NT2/D1 (cell line): ENCODE data around the gene RAB27B.

Experiments
- DNase-seq: peaks from one replicate; pipeline ENCODE4 v3.0.0-alpha.2; 2011; ENCODE audit warnings: low read depth, low spot score
- H3K27me3 ChIP-seq: 2 replicates; pipeline ENCODE4 v1.6.0; 2011; ENCODE audit warnings: mild to moderate bottlenecking; ENCODE audit not compliant: insufficient read length, insufficient read depth
- H3K36me3 ChIP-seq: 2 replicates; pipeline ENCODE4 v1.6.1; 2011; ENCODE audit warnings: mild to moderate bottlenecking, low read length, mixed read lengths; ENCODE audit not compliant: insufficient read depth, insufficient read length
- H3K4me1 ChIP-seq: 2 replicates; pipeline ENCODE4 v1.5.1; 2011; ENCODE audit not compliant: insufficient read depth, insufficient read length
- H3K4me3 ChIP-seq: 2 replicates; pipeline ENCODE4 v1.5.1; 2011; ENCODE audit warnings: low read depth; ENCODE audit not compliant: insufficient read length
- H3K9ac ChIP-seq: 2 replicates; pipeline ENCODE4 v1.6.0; 2011; ENCODE audit warnings: low read depth; ENCODE audit not compliant: insufficient read length
- H3K9me3 ChIP-seq: 2 replicates; pipeline ENCODE4 v1.5.1; 2011; ENCODE audit warnings: mild to moderate bottlenecking, low read length; ENCODE audit not compliant: insufficient read depth
- SUZ12 ChIP-seq: IDR thresholded peaks from 2 replicates; pipeline ENCODE4 v1.6.1; 2011; ENCODE audit not compliant: insufficient read length, insufficient read depth; ENCODE audit errors: extremely low read depth
- YY1 ChIP-seq: IDR thresholded peaks from 2 replicates; pipeline ENCODE4 v1.6.1; 2011; ENCODE audit not compliant: insufficient read length, insufficient read depth
- ZNF274 ChIP-seq: IDR thresholded peaks from 2 replicates; pipeline ENCODE4 v1.6.1; 2011; ENCODE audit warnings: mild to moderate bottlenecking, low read depth, low read length

Gene RAB27B

GRCh38 chr18:54888933-54889332, 60.7 kb downstream of the RAB27B start:
- no peaks in the 10 kb centered on the region for H3K36me3 ChIP-seq
- H3K4me3 ChIP-seq, result no peak overlapping the region
- no peak for DNase-seq
- TF ChIP-seq YY1 (no peak), SUZ12 (no peak), ZNF274 (no peak)
- H3K9ac ChIP-seq, result no peak overlapping the region
- no peaks in the 10 kb centered on the region for H3K9me3 ChIP-seq
- H3K27me3 ChIP-seq, result no peaks in the 10 kb centered on the region
- no peaks in the 10 kb centered on the region for H3K4me1 ChIP-seq

GRCh38 chr18:54899500-54899899, 71.2 kb downstream of the RAB27B start:
- H3K9me3 ChIP-seq, result no peaks in the 10 kb centered on the region
- no peaks in the 10 kb centered on the region for H3K36me3 ChIP-seq
- H3K9ac ChIP-seq, result no peak overlapping the region
- no peak overlapping the region for H3K4me3 ChIP-seq
- H3K27me3 ChIP-seq, result no peaks in the 10 kb centered on the region
- TF ChIP-seq ZNF274, result no peak
- TF ChIP-seq SUZ12, result no peak
- no peak for TF ChIP-seq YY1
- no peak for DNase-seq
- no peaks in the 10 kb centered on the region for H3K4me1 ChIP-seq

GRCh38 chr18:54900290-54900689, 72.0 kb downstream of the RAB27B start:
- no peak for DNase-seq
- no peaks in the 10 kb centered on the region for H3K36me3 ChIP-seq
- no peaks in the 10 kb centered on the region for H3K9me3 ChIP-seq
- H3K27me3 ChIP-seq, result no peaks in the 10 kb centered on the region
- H3K4me3 ChIP-seq, result no peak overlapping the region
- H3K4me1 ChIP-seq, result no peaks in the 10 kb centered on the region
- no peak for TF ChIP-seq SUZ12
- TF ChIP-seq YY1, result no peak
- TF ChIP-seq ZNF274, result no peak
- H3K9ac ChIP-seq, result no peak overlapping the region

GRCh38 chr18:54904581-54904980, 76.3 kb downstream of the RAB27B start:
- H3K27me3 ChIP-seq, result no peaks in the 10 kb centered on the region
- no peaks in the 10 kb centered on the region for H3K9me3 ChIP-seq
- no peaks in the 10 kb centered on the region for H3K4me1 ChIP-seq
- TF ChIP-seq YY1 (no peak), ZNF274 (no peak), SUZ12 (no peak)
- no peaks in the 10 kb centered on the region for H3K36me3 ChIP-seq
- no peak overlapping the region for H3K9ac ChIP-seq
- H3K4me3 ChIP-seq, result no peak overlapping the region
- DNase-seq, result no peak

- H3K4me3 ChIP-seq, result no peak overlapping the region
- DNase-seq, result no peak
- H3K9me3 ChIP-seq, result no peaks in the 10 kb centered on the region
- H3K9ac ChIP-seq, result no peak overlapping the region
- no peaks in the 10 kb centered on the region for H3K27me3 ChIP-seq
- H3K4me1 ChIP-seq, result no peaks in the 10 kb centered on the region
- no peak for TF ChIP-seq ZNF274
- no peak for TF ChIP-seq SUZ12
- TF ChIP-seq YY1, result no peak
- H3K36me3 ChIP-seq, result no peaks in the 10 kb centered on the region
These were observed 77.4 kb downstream of the RAB27B start for GRCh38 chr18:54905629-54906028.

GRCh38 chr18:54906331-54907185, 78.3 kb downstream of the RAB27B start:
- Histone ChIP-seq H3K4me1 (no peaks in the 10 kb centered on the region), H3K4me3 (no peak overlapping the region), H3K9ac (no peak overlapping the region), H3K9me3 (no peaks in the 10 kb centered on the region), H3K36me3 (no peaks in the 10 kb centered on the region), H3K27me3 (no peaks in the 10 kb centered on the region)
- no peak for DNase-seq
- TF ChIP-seq YY1, result no peak
- no peak for TF ChIP-seq SUZ12
- no peak for TF ChIP-seq ZNF274

- no peak overlapping the region for H3K4me3 ChIP-seq
- DNase-seq, result no peak
- no peaks in the 10 kb centered on the region for H3K4me1 ChIP-seq
- no peaks in the 10 kb centered on the region for H3K9me3 ChIP-seq
- TF ChIP-seq ZNF274, result no peak
- no peak for TF ChIP-seq SUZ12
- no peak for TF ChIP-seq YY1
- no peaks in the 10 kb centered on the region for H3K27me3 ChIP-seq
- no peaks in the 10 kb centered on the region for H3K36me3 ChIP-seq
- no peak overlapping the region for H3K9ac ChIP-seq
These were observed 81.3 kb downstream of the RAB27B start for GRCh38 chr18:54909538-54909937.
